T follicular helper cell (primary cell): ENCODE measurements around the gene SDC3.
A peak's percentile ranks its signal among the peaks of the same experiment; 100 is the strongest.
"Not testable (repeated sequence)": the region's sequence is repeated elsewhere in the genome, so short reads cannot be mapped to it uniquely, and the experiment has no call there.

Experiments used
- DNase-seq: peaks from one replicate; pipeline ENCODE4 v3.0.0-alpha.2; 2020; ENCODE audit warnings: low read depth
- total RNA-seq, 2 experiments: gene quantifications; one replicate each; lab custom pipeline; 2026; lab: John Stamatoyannopoulos, UW

The SDC3 gene
- 0.48 to 0.54 reads per million in 2 experiments for total RNA-seq

DNA sequence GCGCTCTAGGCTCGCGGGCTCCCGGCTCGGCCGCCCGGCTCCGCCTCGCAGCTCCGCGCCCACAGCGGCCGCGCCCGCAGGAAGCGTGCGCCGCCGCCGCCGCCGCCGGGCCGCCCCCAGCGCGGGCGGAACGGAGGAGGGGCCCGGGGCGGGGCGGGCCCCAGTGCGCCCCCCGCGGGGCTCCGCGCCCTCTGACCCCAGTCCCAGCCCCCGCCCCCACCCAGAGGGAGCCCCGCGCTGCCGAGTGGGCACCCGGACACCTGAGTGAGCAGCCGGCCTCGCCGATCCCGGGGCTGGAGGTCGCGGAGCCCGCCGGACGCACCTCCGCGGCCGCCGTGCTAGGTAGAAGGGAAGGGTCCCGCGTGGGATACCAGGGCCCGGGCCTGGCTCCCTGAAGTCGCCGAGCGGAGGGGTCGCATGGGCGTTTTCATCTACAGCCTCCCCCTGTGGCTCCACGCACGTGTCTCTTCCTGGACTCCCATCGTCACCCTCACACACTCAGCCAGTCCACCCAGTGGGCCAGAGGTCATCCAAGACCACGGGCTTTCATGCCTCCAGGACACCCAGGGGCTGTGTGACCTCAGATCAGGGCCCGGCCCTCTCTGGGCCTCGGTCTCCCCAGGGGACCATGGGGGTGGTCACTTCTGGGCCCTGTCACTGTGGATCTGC is at the start of gene SDC3:
Gene SDC3 (minus strand): TSS at position 63 of the 669 bp plus-strand sequence. CDS start 172 bp downstream, outside the sequence.
- DNase-seq = no peak

DNA sequence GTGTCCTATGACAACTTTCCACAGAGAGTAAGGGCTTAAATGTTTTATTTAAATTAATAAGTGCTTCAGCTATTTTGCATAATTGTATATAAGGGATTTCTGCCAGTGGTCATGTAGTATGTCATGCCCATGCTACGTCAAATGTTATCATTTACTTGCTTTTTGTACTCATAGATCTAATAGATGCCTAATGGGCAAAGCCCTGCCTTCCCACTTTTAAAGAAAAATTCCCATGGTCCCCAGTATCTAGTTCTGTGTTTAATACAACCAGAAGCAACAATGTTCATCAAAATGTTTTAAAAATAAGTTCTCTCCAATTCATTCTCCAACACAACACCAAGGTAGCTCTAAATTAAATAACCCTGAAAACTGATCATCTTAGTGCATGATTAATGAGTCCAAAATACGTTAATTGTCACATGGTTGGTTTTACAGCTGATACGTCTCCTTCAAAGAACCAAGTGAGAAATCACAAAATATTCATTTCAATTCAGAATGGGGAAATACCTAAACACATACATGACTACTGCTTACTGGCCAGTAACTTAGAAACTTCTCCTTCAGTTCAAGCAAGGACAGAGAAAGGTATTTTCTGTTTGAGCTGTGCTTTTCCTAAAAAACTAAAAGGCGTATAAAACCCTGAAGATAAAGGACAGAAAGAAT is 49.1 kb upstream of the SDC3 start:
- no peak for DNase-seq

DNA sequence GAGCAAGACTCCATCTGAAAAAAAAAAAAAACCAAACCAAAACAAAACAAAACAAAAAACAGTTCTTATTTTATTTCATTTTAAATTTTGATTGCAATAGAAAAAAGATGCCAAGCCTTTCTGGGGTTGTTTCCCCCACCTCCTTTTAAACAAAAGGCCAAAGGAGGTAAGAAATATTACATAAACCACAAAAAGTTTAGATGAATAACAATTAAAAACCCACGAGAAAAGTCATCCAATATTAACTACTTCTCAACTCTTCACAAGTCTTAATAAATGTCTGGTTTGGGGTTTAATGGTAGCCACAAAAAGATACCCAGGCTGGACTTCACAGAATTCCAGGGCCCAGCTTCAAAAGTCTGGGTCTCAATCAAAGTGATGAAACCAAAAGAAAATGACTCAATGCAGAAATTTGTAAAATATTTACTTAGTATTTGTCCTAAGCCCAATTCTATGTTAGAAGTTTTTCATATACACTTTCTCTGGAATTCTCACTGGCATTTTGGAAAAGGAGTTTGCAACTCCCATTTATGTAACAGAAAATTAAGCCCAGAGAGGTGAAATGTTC is 47.0 kb upstream of the SDC3 start:
- DNase-seq = no peak

DNA sequence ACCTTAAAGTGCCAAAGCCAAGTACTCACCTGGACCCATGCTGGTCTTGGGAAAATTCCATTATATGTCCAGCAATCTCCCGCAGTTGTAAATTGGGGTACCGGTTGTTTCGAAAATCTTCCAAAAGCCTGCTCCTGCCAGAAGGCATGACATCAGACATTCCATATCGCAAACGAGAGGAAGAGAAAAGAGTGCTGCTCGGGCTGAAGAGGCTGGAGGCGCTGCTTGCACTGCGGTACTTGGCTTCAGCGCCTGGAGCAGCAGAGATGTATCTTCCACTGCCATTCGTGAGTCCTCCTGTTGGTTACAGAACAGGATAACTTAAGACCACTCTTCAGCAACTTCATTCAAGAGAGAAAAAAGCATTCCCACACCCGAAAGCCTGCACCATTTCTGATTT is 45.1 kb upstream of the SDC3 start:
- no peak for DNase-seq

GRCh38 chr1:30952098-30952497 is 43.5 kb upstream of the SDC3 start:
- DNase-seq = no peak

- DNase-seq = no peak
Measured at GRCh38 chr1:30950700-30951099, 42.1 kb upstream of the SDC3 start.

- DNase-seq = no peak
Measured at GRCh38 chr1:30950053-30950452, 41.5 kb upstream of the SDC3 start.

GRCh38 chr1:30949487-30949838 is 40.9 kb upstream of the SDC3 start:
- DNase-seq = not testable (repeated sequence)

GRCh38 chr1:30948813-30949486 is 40.4 kb upstream of the SDC3 start:
- not testable (repeated sequence) for DNase-seq

GRCh38 chr1:30948278-30948677 is 39.7 kb upstream of the SDC3 start:
- no peak for DNase-seq

DNA sequence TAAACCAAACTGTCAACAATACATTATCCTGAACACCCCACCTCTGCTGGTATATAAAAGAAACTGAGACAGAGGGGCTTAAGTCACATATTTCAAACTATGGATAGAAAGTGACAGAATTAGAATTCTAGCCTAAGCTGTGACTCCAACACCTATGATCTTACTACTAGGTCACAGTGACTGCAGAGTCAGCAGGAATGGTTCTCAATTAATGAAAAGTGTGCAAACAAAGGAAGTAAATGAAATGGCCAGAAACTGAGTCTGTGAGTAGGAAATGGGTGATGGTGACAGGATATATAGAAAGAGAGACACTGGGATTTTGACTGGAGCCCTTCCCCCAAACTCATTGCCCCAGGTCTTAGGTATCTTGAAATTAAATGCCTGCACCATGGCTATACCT is 38.7 kb upstream of the SDC3 start:
- DNase-seq = no peak

DNA sequence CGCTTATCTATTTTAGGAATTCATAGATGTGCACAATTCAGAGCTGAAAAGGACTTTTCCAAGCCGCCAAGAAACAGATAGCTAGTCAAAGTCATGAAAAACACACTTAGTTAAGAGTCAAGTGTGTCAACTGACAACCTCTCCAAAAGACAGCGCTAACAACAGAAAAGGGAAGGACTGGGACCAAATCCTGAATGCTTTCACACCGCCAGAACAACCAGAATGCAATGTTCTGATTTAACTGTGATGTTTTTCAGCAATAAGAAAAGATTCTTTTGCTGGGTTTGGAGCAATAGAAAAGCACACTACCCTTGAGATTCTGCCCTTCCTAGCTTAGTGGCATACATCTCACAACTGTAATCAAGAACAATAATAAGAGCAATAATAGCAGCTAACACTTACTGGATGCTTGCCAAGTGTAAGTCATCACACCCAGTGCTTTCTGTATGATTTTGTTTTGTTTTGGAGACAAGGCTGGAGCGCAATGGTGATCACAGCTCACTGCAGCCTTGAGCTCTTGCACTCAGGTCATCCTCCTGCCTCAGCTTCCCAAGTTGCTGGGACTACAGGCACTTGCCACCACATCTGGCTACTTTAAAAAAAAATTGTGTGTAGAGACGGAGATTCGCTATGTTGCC is 33.9 kb upstream of the SDC3 start:
- no peak for DNase-seq

GRCh38 chr1:30940541-30940940 is 32.0 kb upstream of the SDC3 start:
- no peak for DNase-seq

DNA sequence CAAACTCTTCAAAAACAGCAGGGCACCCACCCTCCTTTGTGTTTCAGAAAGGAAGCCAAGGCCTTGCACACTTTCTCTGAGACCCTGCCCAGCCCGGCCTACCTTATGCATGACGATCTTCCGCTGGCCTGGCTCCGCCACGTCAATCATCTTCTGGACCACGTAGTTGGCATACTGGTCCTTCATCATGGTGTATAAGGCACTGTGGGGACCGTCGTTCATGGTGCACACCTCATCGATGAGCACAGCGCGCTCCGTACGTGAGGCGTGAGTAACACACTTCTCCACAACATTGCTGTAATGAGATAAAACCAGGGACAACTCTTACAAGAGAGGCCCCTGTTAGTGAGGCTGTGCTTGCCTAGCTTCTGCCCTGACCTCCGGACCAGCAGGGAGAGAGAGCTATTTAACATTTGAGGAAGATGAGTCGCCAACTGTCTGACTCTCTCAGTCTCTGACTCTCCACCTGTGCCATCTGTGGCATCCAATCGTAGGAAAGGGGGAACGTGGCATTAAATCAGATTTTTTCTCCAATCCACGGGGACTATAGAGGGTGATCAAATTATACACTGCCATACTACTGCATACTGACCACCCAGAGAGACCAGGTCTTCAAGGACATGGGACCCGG is 28.1 kb upstream of the SDC3 start:
- no peak for DNase-seq

DNA sequence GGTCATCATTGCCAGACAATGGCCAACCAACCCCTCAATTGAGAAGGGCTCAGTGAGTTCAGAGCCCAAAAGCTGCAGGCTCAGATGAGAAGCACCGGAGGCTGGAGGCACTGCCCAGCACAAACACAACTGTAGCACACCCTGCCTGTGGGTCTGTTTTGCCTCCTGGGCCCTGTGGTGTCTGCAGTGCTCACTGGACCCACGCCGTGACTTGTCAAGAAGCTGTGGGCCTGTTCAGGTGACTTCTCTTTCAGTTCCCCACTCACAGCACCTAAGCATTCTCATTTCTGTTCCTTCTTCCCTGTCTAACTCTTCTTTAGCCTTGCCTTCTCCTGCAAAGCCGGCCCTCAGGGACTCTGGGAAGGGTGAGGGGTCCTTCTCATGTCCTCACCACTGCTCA is 27.2 kb upstream of the SDC3 start:
- not testable (repeated sequence) for DNase-seq

DNA sequence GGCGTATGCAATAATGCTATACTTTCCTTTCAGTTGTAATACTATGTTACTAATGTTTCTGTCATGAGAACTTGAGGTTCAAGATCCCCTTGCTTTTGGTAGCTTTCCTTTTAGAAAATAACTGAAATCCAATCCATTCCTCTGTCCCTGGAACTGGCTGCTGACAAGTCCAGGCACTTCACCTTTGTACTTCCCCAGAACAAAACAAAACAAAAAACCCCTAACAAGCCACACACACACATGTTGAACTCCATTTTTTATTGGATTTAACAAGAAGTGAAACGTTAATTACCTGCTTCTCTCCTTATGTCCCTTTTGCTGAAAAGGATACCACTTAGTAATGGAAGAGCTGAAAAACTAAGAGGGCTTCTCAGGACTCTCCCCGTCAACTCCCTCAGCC is 26.1 kb upstream of the SDC3 start:
- no peak for DNase-seq

GRCh38 chr1:30933874-30934252 is 25.3 kb upstream of the SDC3 start:
- no peak for DNase-seq

DNA sequence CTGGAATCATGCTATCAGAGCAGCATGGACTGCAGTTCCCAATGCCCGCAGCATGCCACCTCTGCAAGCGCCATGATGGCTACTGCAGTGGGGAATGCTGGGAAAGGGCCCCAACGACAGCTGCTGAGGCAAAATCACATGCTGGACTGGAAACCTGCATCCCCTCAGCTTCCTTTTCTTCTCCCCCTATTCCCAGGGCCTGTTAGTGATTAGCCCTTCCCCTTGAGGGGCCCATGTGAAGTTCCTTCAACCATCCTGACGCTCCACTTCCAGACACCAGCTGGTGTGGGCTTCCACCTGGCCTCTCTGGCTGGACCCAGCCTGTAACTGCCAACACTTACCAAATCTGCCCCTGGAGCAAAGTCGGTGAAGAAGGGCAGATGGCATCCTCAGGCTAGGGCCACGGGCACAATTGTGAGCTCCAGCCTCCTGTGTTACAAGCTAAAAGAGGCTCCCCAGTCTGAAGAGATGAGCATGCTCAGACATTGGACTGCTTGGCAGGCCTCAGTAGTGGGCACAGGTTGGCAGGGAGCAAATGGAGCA is 22.1 kb upstream of the SDC3 start:
- DNase-seq = no peak

GRCh38 chr1:30929944-30930525 is 21.5 kb upstream of the SDC3 start:
- DNase-seq = no peak

- DNase-seq = peak; percentile 22
Measured at GRCh38 chr1:30929135-30929889, 20.8 kb upstream of the SDC3 start.

- no peak for DNase-seq
Measured at GRCh38 chr1:30928789-30929134, 20.2 kb upstream of the SDC3 start.
